ENCODE results near the gene KLHDC8A.

The KLHDC8A gene

GRCh38 chr1:205326812-205327466 is 29.8 kb downstream of the KLHDC8A start:
- H3K9me3 ChIP-seq (ENCODE audit: insufficient read depth, low read depth, low read length) = no peaks in the 10 kb centered on the region
- H3K36me3 ChIP-seq (ENCODE audit: insufficient read depth, low read length) = no peaks in the 10 kb centered on the region
- peaks cover 11% of the 10 kb centered on the region; the same call in 1 of the 2 replicates for H3K4me1 ChIP-seq (ENCODE audit: insufficient read depth, low read length)
- H3K9ac ChIP-seq (ENCODE audit: low read depth, low read length) = no peak overlapping the region
- H3K27me3 ChIP-seq (ENCODE audit: insufficient read depth, low read length) = 0 out of 2 replicates have a peak, but pooled peaks cover 4% of the 10 kb centered on the region
- H3K27ac ChIP-seq (ENCODE audit: low read depth, low read length) = no peak overlapping the region
- no peak overlapping the region for H3K4me3 ChIP-seq (ENCODE audit: low read length)
- 94% methylated on average over 11 of the region's 11 CpGs for WGBS

DNA sequence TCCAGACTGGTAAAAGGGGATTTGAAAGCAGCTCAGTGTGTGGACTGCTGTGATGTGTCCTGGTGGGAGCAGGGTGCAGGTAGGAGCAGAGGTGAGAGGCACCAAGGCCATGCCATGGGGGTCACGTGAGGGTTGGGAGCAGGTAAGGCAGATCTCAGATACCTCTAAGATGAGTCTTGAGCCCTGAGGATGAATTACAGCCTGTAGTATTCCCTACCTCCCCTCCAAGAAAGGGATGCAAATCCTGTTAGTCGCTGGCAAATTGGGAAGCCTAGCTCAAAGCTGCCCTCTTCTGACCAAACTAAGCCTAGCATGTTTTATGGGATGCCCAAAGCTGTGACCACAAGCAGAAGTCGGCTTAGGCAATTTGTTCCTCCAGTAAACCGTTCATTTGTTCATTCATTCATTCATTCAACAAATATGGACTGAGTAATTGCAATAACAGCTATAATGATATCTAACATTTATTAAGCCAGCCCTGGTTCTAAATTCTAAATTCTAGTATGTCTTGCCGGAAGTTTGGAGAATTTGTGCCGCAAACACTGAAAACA is 31.3 kb downstream of the KLHDC8A start:
- H3K27me3 ChIP-seq (ENCODE audit: insufficient read depth, low read length) = 0 out of 2 replicates have a peak, but pooled peaks cover 4% of the 10 kb centered on the region
- H3K4me1 ChIP-seq (ENCODE audit: insufficient read depth, low read length) = peaks cover 12% of the 10 kb centered on the region; the same call in 1 of the 2 replicates
- H3K9ac ChIP-seq (ENCODE audit: low read depth, low read length) = no peak overlapping the region
- H3K4me3 ChIP-seq (ENCODE audit: low read length) = no peak overlapping the region
- H3K9me3 ChIP-seq (ENCODE audit: insufficient read depth, low read depth, low read length) = no peaks in the 10 kb centered on the region
- H3K36me3 ChIP-seq (ENCODE audit: insufficient read depth, low read length) = no peaks in the 10 kb centered on the region
- 51% methylated on average over 6 of the region's 6 CpGs for WGBS
- H3K27ac ChIP-seq (ENCODE audit: low read depth, low read length) = peak overlapping the region; percentile 25; the same call in 1 of the 2 replicates

DNA sequence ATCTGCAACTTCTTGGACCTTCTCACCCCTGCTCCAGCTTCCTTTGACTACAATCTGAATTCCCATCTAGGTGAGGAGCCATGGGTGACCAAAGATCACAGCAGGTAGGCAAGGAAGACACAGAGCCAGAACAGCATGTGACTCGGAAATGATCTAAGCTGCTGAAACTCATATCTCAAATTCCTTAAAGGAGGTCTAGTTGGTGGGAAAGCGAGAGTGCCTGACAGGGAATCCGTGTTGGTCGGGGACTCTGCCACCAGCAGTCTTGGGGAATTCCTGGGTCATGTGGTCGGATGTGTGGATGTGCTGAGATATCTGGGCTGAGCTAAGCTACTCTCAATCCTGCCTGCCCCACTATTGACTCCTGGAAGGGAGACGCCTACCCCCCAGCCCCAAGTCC is 31.9 kb downstream of the KLHDC8A start:
- Histone ChIP-seq H3K9ac (ENCODE audit: low read depth, low read length) (no peak overlapping the region), H3K4me1 (ENCODE audit: insufficient read depth, low read length) (peaks cover 14% of the 10 kb centered on the region), H3K4me3 (ENCODE audit: low read length) (no peak overlapping the region), H3K27ac (ENCODE audit: low read depth, low read length) (peak overlapping the region; percentile 25; the same call in 1 of the 2 replicates), H3K27me3 (ENCODE audit: insufficient read depth, low read length) (0 out of 2 replicates have a peak, but pooled peaks cover 3% of the 10 kb centered on the region), H3K36me3 (ENCODE audit: insufficient read depth, low read length) (no peaks in the 10 kb centered on the region), H3K9me3 (ENCODE audit: insufficient read depth, low read depth, low read length) (no peaks in the 10 kb centered on the region)
- WGBS = 57% methylated on average over 5 of the region's 6 CpGs

- Histone ChIP-seq H3K4me3 (ENCODE audit: low read length) (no peak overlapping the region), H3K9me3 (ENCODE audit: insufficient read depth, low read depth, low read length) (no peaks in the 10 kb centered on the region), H3K27ac (ENCODE audit: low read depth, low read length) (no peak overlapping the region), H3K4me1 (ENCODE audit: insufficient read depth, low read length) (peaks cover 20% of the 10 kb centered on the region), H3K36me3 (ENCODE audit: insufficient read depth, low read length) (no peaks in the 10 kb centered on the region), H3K9ac (ENCODE audit: low read depth, low read length) (no peak overlapping the region), H3K27me3 (ENCODE audit: insufficient read depth, low read length) (no peaks in the 10 kb centered on the region)
- WGBS = 97% methylated on average over 6 of the region's 6 CpGs
These were observed 32.9 kb downstream of the KLHDC8A start for GRCh38 chr1:205323794-205324193.

DNA sequence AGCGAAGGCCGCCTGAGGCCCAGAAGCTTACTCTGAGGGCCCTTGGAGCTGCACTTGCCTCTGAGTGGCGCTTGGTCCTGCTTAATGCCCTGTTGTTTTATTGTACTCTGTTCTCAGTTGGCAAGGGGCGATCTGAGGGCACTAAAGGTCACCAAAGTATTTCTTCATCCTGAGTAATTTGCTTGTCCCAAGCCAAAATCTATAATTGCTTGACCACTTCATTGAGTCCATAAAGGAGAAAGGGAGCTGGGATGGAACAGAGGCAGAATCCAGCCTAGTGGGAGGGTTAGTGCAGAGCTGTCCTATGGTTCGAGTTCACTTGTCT is 34.8 kb downstream of the KLHDC8A start:
- Histone ChIP-seq H3K36me3 (ENCODE audit: insufficient read depth, low read length) (no peaks in the 10 kb centered on the region), H3K9ac (ENCODE audit: low read depth, low read length) (no peak overlapping the region), H3K4me1 (ENCODE audit: insufficient read depth, low read length) (peaks cover 39% of the 10 kb centered on the region), H3K27ac (ENCODE audit: low read depth, low read length) (no peak overlapping the region), H3K9me3 (ENCODE audit: insufficient read depth, low read depth, low read length) (no peaks in the 10 kb centered on the region), H3K4me3 (ENCODE audit: low read length) (no peak overlapping the region), H3K27me3 (ENCODE audit: insufficient read depth, low read length) (no peaks in the 10 kb centered on the region)
- WGBS = 32% methylated on average over 5 of the region's 5 CpGs

DNA sequence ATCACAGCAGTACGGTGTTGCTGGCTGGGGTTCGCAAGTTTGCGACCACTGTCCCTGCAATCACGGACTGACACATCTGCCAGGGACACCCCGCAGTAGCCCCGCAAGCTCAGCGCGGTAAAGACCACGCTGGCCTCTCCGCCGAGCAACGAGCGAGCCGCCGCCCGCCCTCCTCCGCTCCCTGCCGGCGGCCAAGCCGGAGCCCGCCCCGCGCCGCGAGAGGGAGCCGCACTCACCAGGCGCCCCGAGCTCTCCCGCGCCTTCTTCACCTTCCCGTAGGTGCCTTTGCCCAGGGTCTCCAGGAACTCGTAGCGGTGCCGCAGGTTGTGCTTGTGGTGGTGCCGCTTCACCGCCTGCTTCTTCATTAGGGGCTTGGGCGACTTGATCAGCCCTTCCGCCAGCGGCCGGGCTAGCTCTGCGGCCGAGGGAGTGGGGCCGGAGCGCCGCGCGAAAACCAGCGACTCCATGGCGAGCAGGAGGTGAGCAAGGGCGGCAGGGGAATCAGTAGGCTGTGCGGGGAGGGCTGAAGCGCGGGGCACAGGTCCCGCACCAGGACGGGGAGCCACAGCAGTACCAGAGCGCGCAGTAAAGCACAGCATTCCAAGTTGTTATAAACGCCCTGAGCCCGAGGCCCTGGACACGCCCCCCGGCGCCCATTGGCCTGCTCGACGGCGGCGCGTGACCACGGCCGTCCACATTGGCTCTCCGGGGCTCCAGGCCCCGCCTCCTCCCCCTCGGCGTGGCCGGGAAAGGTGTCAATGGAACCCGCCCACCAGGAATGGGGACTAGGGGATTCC is 35.4 kb downstream of the KLHDC8A start, which contains the start of gene NUAK2:
Gene NUAK2 (minus strand): TSS at position 584 of the 797 bp plus-strand sequence. CDS start 117 bp downstream, at position 467.
- H3K27ac ChIP-seq (ENCODE audit: low read depth, low read length) = peak within 1 kb of the TSS; percentile 82
- under 1% methylated on average over 75 of the region's 75 CpGs for WGBS
- no peaks in the 10 kb centered on the region for H3K27me3 ChIP-seq (ENCODE audit: insufficient read depth, low read length)

GRCh38 chr1:205319081-205320018 is 37.4 kb downstream of the KLHDC8A start:
- Histone ChIP-seq H3K4me3 (ENCODE audit: low read length) (peak overlapping the region; percentile 93), H3K9ac (ENCODE audit: low read depth, low read length) (no peak overlapping the region), H3K4me1 (ENCODE audit: insufficient read depth, low read length) (peaks cover 48% of the 10 kb centered on the region), H3K36me3 (ENCODE audit: insufficient read depth, low read length) (no peaks in the 10 kb centered on the region), H3K9me3 (ENCODE audit: insufficient read depth, low read depth, low read length) (no peaks in the 10 kb centered on the region), H3K27me3 (ENCODE audit: insufficient read depth, low read length) (no peaks in the 10 kb centered on the region), H3K27ac (ENCODE audit: low read depth, low read length) (no peak overlapping the region)
- WGBS = 57% methylated on average over 6 of the region's 6 CpGs

More for the DNA sequence above, 35.4 kb downstream of the KLHDC8A start, which contains the start of gene NUAK2:
- H3K4me1 ChIP-seq (ENCODE audit: insufficient read depth, low read length) = peaks cover 44% of the 10 kb centered on the region
- H3K9ac ChIP-seq (ENCODE audit: low read depth, low read length) = peak within 1 kb of the TSS; percentile 87
- H3K9me3 ChIP-seq (ENCODE audit: insufficient read depth, low read depth, low read length) = no peaks in the 10 kb centered on the region
- no peaks in the 10 kb centered on the region for H3K36me3 ChIP-seq (ENCODE audit: insufficient read depth, low read length)
- peak within 1 kb of the TSS; percentile 93 for H3K4me3 ChIP-seq (ENCODE audit: low read length)

GRCh38 chr1:205318231-205318991 is 38.3 kb downstream of the KLHDC8A start:
- no peaks in the 10 kb centered on the region for H3K36me3 ChIP-seq (ENCODE audit: insufficient read depth, low read length)
- peak overlapping the region; percentile 93 for H3K4me3 ChIP-seq (ENCODE audit: low read length)
- H3K9ac ChIP-seq (ENCODE audit: low read depth, low read length) = no peak overlapping the region
- no peaks in the 10 kb centered on the region for H3K9me3 ChIP-seq (ENCODE audit: insufficient read depth, low read depth, low read length)
- whole genome bisulfite sequencing = 63% methylated on average over 4 of the region's 6 CpGs
- peaks cover 54% of the 10 kb centered on the region for H3K4me1 ChIP-seq (ENCODE audit: insufficient read depth, low read length)
- no peaks in the 10 kb centered on the region for H3K27me3 ChIP-seq (ENCODE audit: insufficient read depth, low read length)
- peak overlapping the region; percentile 16; the same call in 1 of the 2 replicates for H3K27ac ChIP-seq (ENCODE audit: low read depth, low read length)

- Histone ChIP-seq H3K27me3 (ENCODE audit: insufficient read depth, low read length) (no peaks in the 10 kb centered on the region), H3K4me1 (ENCODE audit: insufficient read depth, low read length) (peaks cover 64% of the 10 kb centered on the region), H3K4me3 (ENCODE audit: low read length) (0 out of 2 replicates have a peak overlapping the region, but pooled peaks have one; percentile 21), H3K36me3 (ENCODE audit: insufficient read depth, low read length) (no peaks in the 10 kb centered on the region; the same call in 1 of the 2 replicates), H3K27ac (ENCODE audit: low read depth, low read length) (no peak overlapping the region), H3K9ac (ENCODE audit: low read depth, low read length) (no peak overlapping the region), H3K9me3 (ENCODE audit: insufficient read depth, low read depth, low read length) (no peaks in the 10 kb centered on the region)
- 63% methylated on average over 7 of the region's 7 CpGs for WGBS
These were observed 39.3 kb downstream of the KLHDC8A start for GRCh38 chr1:205317311-205317917.

Measured in HUES64 (cell line).